H1 (cell line): ENCODE measurements around the gene LTF.

Experiments used
- CTCF ChIP-seq, 3 experiments: IDR thresholded peaks; 1 replicate in 2 of 3; 2 replicates in 1 of 3; pipeline versions ENCODE4 v1.5.1 to v1.6.1; 2011; ENCODE audit warnings: low read length in 3 of 3, mild to moderate bottlenecking in 3 of 3, inconsistent platforms in 2 of 3, low read depth in 1 of 3, moderate library complexity in 1 of 3; ENCODE audit not compliant: insufficient read depth in 1 of 3; ENCODE audit errors: control extremely low read depth in 1 of 3
- EGR1 ChIP-seq: IDR thresholded peaks from 2 replicates; pipeline ENCODE4 v1.6.1; 2011; ENCODE audit warnings: low read depth, low read length, borderline replicate concordance
- GABPA ChIP-seq: IDR thresholded peaks from 2 replicates; pipeline ENCODE4 v1.6.1; 2011; ENCODE audit warnings: mild to moderate bottlenecking, low read length, moderate library complexity, borderline replicate concordance; ENCODE audit not compliant: insufficient read depth
- TAF1 ChIP-seq: IDR thresholded peaks from 2 replicates; pipeline ENCODE4 v1.6.1; 2011; ENCODE audit warnings: mild to moderate bottlenecking, low read depth, low read length

- TF ChIP-seq EGR1 (no peak), CTCF (IDR thresholded peaks at IDR 0.05; ENCODE audit: control extremely low read depth in 1 of 3, insufficient read depth in 1 of 3, low read depth in 1 of 3, low read length in 3 of 3) (no peak), GABPA (no peak), TAF1 (no peak)
Measured at GRCh38 chr3:46399098-46399497, 65.6 kb downstream of the LTF start.
